Measurements from ENCODE around the gene TPK1. TPM values are rescaled to one million over a fixed set of nuclear protein-coding genes. Genes with fewer than 3 reads are reported as not detected.

Gene TPK1
- total RNA-seq, 1 donor = 3.9 TPM

DNA sequence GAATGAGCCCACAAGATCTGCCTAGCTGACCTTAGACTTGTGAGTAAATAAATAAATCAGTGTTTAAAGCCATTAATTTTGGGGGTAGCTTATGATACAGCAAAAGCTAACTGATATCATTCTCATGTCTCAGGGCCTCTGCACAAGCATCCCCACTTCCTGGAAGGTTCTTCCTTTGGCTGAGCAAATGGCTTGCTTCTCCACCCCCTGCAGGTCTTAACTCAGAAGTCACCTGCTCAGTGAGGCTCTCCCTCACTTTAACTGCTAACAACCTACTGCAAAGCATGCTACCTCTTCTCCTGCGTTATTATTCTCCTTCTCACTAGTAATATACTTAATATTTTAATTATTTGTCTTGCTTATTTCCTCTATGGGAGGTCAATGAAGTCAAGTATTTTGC lies 167.3 kb downstream of the TPK1 start:
- TF ChIP-seq, protein P1, sequence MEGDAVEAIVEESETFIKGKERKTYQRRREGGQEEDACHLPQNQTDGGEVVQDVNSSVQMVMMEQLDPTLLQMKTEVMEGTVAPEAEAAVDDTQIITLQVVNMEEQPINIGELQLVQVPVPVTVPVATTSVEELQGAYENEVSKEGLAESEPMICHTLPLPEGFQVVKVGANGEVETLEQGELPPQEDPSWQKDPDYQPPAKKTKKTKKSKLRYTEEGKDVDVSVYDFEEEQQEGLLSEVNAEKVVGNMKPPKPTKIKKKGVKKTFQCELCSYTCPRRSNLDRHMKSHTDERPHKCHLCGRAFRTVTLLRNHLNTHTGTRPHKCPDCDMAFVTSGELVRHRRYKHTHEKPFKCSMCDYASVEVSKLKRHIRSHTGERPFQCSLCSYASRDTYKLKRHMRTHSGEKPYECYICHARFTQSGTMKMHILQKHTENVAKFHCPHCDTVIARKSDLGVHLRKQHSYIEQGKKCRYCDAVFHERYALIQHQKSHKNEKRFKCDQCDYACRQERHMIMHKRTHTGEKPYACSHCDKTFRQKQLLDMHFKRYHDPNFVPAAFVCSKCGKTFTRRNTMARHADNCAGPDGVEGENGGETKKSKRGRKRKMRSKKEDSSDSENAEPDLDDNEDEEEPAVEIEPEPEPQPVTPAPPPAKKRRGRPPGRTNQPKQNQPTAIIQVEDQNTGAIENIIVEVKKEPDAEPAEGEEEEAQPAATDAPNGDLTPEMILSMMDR (IDR thresholded peaks at IDR 0.05; ENCODE audit: insufficient read depth, low read depth, low read length) = no peak
- DNase-seq (ENCODE audit: low read depth) = no peak
- H3K4me3 ChIP-seq (ENCODE audit: low read depth, low read length) = no peak overlapping the region

- TF ChIP-seq, protein P1 (IDR thresholded peaks at IDR 0.05; ENCODE audit: insufficient read depth, low read depth, low read length) = no peak
- no peak overlapping the region for H3K4me3 ChIP-seq (ENCODE audit: low read depth, low read length)
- DNase-seq (ENCODE audit: low read depth) = no peak
These were observed 170.0 kb downstream of the TPK1 start for GRCh38 chr7:144665689-144666381.

DNA sequence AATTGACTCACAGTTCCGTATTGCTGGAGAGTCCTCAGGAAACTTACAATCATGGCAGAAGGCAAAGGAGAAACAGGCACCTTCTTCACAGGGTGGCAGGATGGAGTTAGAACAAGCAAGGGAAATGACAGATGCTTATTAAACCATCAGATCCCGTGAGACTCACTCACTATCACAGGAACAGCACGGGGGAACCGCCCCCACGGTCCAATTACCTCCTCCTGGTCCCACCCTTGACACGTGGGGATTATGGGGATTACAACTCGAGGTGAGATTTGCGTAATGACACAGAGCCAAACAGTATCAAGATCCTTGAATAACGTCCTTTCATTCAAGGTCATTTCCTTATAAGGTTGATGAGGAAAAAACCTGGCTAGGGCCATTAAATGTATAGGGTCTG lies 176.6 kb downstream of the TPK1 start:
- no peak for DNase-seq (ENCODE audit: low read depth)
- TF ChIP-seq, protein P1 (IDR thresholded peaks at IDR 0.05; ENCODE audit: insufficient read depth, low read depth, low read length) = no peak
- H3K4me3 ChIP-seq (ENCODE audit: low read depth, low read length) = no peak overlapping the region

DNA sequence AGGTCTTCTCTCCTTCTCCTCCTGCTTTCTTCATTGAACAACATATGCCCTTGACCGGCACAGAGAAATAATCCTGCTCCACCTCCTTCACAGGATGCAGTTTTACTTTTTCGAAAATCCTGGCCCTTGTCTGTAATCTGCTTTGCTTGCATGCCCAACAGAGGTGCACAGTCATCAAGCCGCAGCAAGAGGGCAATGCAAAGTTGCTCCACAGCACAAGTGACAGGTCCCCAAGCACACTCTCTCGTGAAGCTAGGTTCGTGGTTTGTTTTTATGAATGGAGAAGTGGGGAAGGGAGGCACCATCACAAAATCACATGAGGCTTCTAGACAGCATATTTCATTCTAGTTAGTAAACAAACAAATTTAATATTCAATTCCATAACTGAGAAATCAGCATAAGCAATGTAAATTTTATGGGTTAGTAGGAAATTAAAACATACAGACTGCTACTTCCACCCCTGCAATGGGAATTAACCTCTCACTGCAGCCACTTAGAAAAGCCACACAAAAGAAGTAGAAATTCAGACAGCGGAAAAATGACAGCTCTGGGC lies 178.8 kb downstream of the TPK1 start:
- no peak for DNase-seq (ENCODE audit: low read depth)
- TF ChIP-seq, protein P1 (IDR thresholded peaks at IDR 0.05; ENCODE audit: insufficient read depth, low read depth, low read length) = no peak
- H3K4me3 ChIP-seq (ENCODE audit: low read depth, low read length) = no peak overlapping the region

- no peak overlapping the region for H3K4me3 ChIP-seq (ENCODE audit: low read depth, low read length)
- DNase-seq (ENCODE audit: low read depth) = no peak
- TF ChIP-seq, protein P1 (IDR thresholded peaks at IDR 0.05; ENCODE audit: insufficient read depth, low read depth, low read length) = no peak
These were observed 182.4 kb downstream of the TPK1 start for GRCh38 chr7:144653449-144653848.

DNA sequence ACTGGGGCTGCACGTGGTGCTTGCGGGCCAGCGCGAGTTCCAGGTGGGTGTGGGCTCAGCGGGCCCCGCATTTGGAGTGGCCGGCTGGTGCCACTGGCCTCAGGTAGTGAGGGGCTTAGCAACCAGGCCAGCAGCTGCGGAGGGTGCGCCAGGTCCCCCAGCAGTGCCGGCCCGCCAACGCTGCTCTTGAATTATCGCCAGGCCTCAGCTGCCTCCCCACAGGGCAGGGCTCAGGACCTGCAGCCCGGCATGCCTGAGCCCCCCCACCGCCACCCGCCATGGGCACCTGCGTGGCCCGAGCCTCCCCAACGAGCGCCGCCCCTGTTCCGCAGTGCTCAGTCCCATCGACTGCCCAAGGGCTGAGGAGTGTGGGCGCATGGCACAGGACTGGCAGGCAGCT lies 185.4 kb downstream of the TPK1 start:
- no peak for DNase-seq (ENCODE audit: low read depth)
- H3K4me3 ChIP-seq (ENCODE audit: low read depth, low read length) = no peak overlapping the region
- TF ChIP-seq, protein P1 (IDR thresholded peaks at IDR 0.05; ENCODE audit: insufficient read depth, low read depth, low read length) = no peak
